Neural progenitor cell (in vitro differentiated cells): ENCODE results near the gene LYRM1. TPM values are rescaled to one million over a fixed set of nuclear protein-coding genes. Genes with fewer than 3 reads are reported as not detected.
"Not testable (repeated sequence)": the region's sequence is repeated elsewhere in the genome, so short reads cannot be mapped to it uniquely, and the experiment has no call there.

Source experiments
- DNase-seq: peaks from one replicate; pipeline ENCODE4 v3.0.0-alpha.2; 2016; ENCODE audit warnings: low spot score
- H2AFZ ChIP-seq: fragments of 200-600 bp; sonication (generic); replicated peaks from 2 replicates; pipeline ENCODE4 v1.6.1; 2016; ENCODE audit warnings: antibody characterized with exemption
- H3F3A ChIP-seq: fragments of 200-600 bp; sonication (generic); 2 replicates; pipeline ENCODE4 v1.6.1; 2016; ENCODE audit warnings: antibody characterized with exemption, low read depth
- H3K27ac ChIP-seq: fragments of 200-600 bp; sonication (generic); 2 replicates; pipeline ENCODE4 v1.5.1; 2016; ENCODE audit warnings: mild to moderate bottlenecking
- H3K27me3 ChIP-seq: fragments of 200-600 bp; sonication (generic); 2 replicates; pipeline ENCODE4 v1.6.1; 2016; ENCODE audit warnings: mild to moderate bottlenecking, moderate library complexity
- H3K36me3 ChIP-seq: fragments of 200-600 bp; sonication (generic); 2 replicates; pipeline ENCODE4 v1.5.1; 2016
- H3K4me1 ChIP-seq: fragments of 200-600 bp; sonication (generic); 2 replicates; pipeline ENCODE4 v1.6.1; 2016; ENCODE audit warnings: mixed run types
- H3K4me2 ChIP-seq: fragments of 200-600 bp; sonication (generic); 2 replicates; pipeline ENCODE4 v1.6.1; 2016
- H3K4me3 ChIP-seq: fragments of 200-600 bp; sonication (generic); 2 replicates; pipeline ENCODE4 v1.5.1; 2016
- H3K79me2 ChIP-seq: fragments of 200-600 bp; sonication (generic); 2 replicates; pipeline ENCODE4 v1.6.1; 2016; ENCODE audit warnings: low read depth
- H3K9ac ChIP-seq: fragments of 200-600 bp; sonication (generic); 2 replicates; pipeline ENCODE4 v1.6.1; 2016
- H3K9me3 ChIP-seq: fragments of 200-600 bp; sonication (generic); 2 replicates; pipeline ENCODE4 v1.5.1; 2016; ENCODE audit warnings: low read depth
- H4K20me1 ChIP-seq: fragments of 200-600 bp; sonication (generic); 2 replicates; pipeline ENCODE4 v1.6.1; 2016; ENCODE audit warnings: low read depth
- H3K27ac Mint-ChIP-seq: 3 replicates; pipeline ENCODE4 v1.8.0; 2021; ENCODE audit warnings: mixed read lengths
- H3K27me3 Mint-ChIP-seq: 2 replicates; pipeline ENCODE4 v1.8.0; 2022; ENCODE audit warnings: low read depth, mild to moderate bottlenecking, inconsistent platforms, moderate library complexity, mixed read lengths; ENCODE audit not compliant: insufficient read depth
- H3K36me3 Mint-ChIP-seq: 3 replicates; pipeline ENCODE4 v1.8.0; 2021; ENCODE audit warnings: mixed read lengths
- H3K4me1 Mint-ChIP-seq: 3 replicates; pipeline ENCODE4 v1.8.0; 2021; ENCODE audit warnings: mixed read lengths
- H3K4me3 Mint-ChIP-seq: 3 replicates; pipeline ENCODE4 v1.8.0; 2021; ENCODE audit warnings: mild to moderate bottlenecking, moderate library complexity, mixed read lengths
- H3K9me3 Mint-ChIP-seq: 3 replicates; pipeline ENCODE4 v1.8.0; 2020; ENCODE audit warnings: mixed read lengths
- CTCF ChIP-seq: fragments of 200-600 bp; sonication (generic); IDR thresholded peaks from 2 replicates; pipeline ENCODE4 v1.5.1; 2017; ENCODE audit warnings: antibody characterized with exemption, mild to moderate bottlenecking
- EZH2 ChIP-seq: fragments of 200-600 bp; sonication (generic); IDR thresholded peaks from 2 replicates; pipeline ENCODE4 v1.6.1; 2017; ENCODE audit warnings: antibody characterized with exemption, mild to moderate bottlenecking, moderate library complexity
- EZH2phosphoT487 ChIP-seq: fragments of 200-600 bp; sonication (generic); IDR thresholded peaks from 2 replicates; pipeline ENCODE4 v1.6.1; 2017; ENCODE audit warnings: antibody characterized with exemption
- total RNA-seq: library from RNA; depleted of rRNA; stranded (reverse); fragments of >200 nt; gene quantifications from 2 replicates; pipeline ENCODE4 v1.2.3, GENCODE V29; 2015; ENCODE audit warnings: low replicate concordance

The LYRM1 gene
- total RNA-seq, 1 donor from 2014 or later: 61.8 TPM

- Mint-ChIP-seq H3K9me3 (no peaks in the 10 kb centered on the region), H3K27ac (no peak overlapping the region), H3K27me3 (peaks cover 6% of the 10 kb centered on the region), H3K36me3 (peaks cover 20% of the 10 kb centered on the region), H3K4me3 (no peak overlapping the region), H3K4me1 (peaks cover under 1% of the 10 kb centered on the region)
- no peak overlapping the region for H3K27ac ChIP-seq
- peaks cover 30% of the 10 kb centered on the region for H3K79me2 ChIP-seq
- no peak overlapping the region for H3K9ac ChIP-seq
- no peaks in the 10 kb centered on the region for H3K9me3 ChIP-seq
- no peak overlapping the region for H3K4me3 ChIP-seq
- peaks cover 1% of the 10 kb centered on the region for H3K4me1 ChIP-seq
- H4K20me1 ChIP-seq: no peaks in the 10 kb centered on the region
- no peaks in the 10 kb centered on the region for H3K27me3 ChIP-seq
- no peak overlapping the region for H2AFZ ChIP-seq
- H3K4me2 ChIP-seq: no peak overlapping the region
- TF ChIP-seq CTCF: no peak
- TF ChIP-seq EZH2phosphoT487: no peak
- no peak for TF ChIP-seq EZH2
- H3K36me3 ChIP-seq: no peaks in the 10 kb centered on the region
- no peak for DNase-seq
- H3F3A ChIP-seq: peaks cover under 1% of the 10 kb centered on the region
Measured at GRCh38 chr16:20860361-20860760, 40.2 kb upstream of the LYRM1 start.

GRCh38 chr16:20860995-20861394, 39.6 kb upstream of the LYRM1 start:
- H3K27me3 ChIP-seq, DNase-seq, H4K20me1 ChIP-seq, H3K27ac Mint-ChIP-seq, H3K27ac ChIP-seq, H3K9me3 Mint-ChIP-seq, H3K27me3 Mint-ChIP-seq, H2AFZ ChIP-seq, H3K9ac ChIP-seq, H3K9me3 ChIP-seq, H3K4me1 ChIP-seq, H3F3A ChIP-seq, H3K4me3 Mint-ChIP-seq, H3K4me3 ChIP-seq, H3K4me1 Mint-ChIP-seq, H3K4me2 ChIP-seq, H3K36me3 ChIP-seq: not testable (repeated sequence)
- H3K79me2 ChIP-seq: peaks cover 34% of the 10 kb centered on the region
- peaks cover 20% of the 10 kb centered on the region for H3K36me3 Mint-ChIP-seq

- H2AFZ ChIP-seq: no peak overlapping the region
- H4K20me1 ChIP-seq: peaks cover 5% of the 10 kb centered on the region
- H3K79me2 ChIP-seq: peaks cover 44% of the 10 kb centered on the region
- no peak overlapping the region for H3K4me2 ChIP-seq
- no peak overlapping the region for H3K27ac Mint-ChIP-seq
- H3K9me3 Mint-ChIP-seq: no peaks in the 10 kb centered on the region
- no peak overlapping the region for H3K9ac ChIP-seq
- H3K4me1 Mint-ChIP-seq: peaks cover 19% of the 10 kb centered on the region
- TF ChIP-seq CTCF (no peak), EZH2phosphoT487 (no peak), EZH2 (no peak)
- no peak overlapping the region for H3K27ac ChIP-seq
- H3K4me1 ChIP-seq: peaks cover 17% of the 10 kb centered on the region
- no peak overlapping the region for H3K4me3 Mint-ChIP-seq
- H3K27me3 ChIP-seq: no peaks in the 10 kb centered on the region
- no peak overlapping the region for H3K4me3 ChIP-seq
- peaks cover 16% of the 10 kb centered on the region for H3F3A ChIP-seq
- H3K36me3 Mint-ChIP-seq: peaks cover 15% of the 10 kb centered on the region
- H3K27me3 Mint-ChIP-seq: peaks cover 6% of the 10 kb centered on the region
- no peaks in the 10 kb centered on the region for H3K9me3 ChIP-seq
- DNase-seq: no peak
- H3K36me3 ChIP-seq: no peaks in the 10 kb centered on the region
Measured at GRCh38 chr16:20862162-20862960, 38.2 kb upstream of the LYRM1 start.

- H3K4me3 ChIP-seq, H3K27me3 ChIP-seq, H3K36me3 ChIP-seq, H3K9ac ChIP-seq, H3K4me3 Mint-ChIP-seq, H2AFZ ChIP-seq, H3K27ac Mint-ChIP-seq, DNase-seq, H3K9me3 ChIP-seq, H3K4me2 ChIP-seq, H3K9me3 Mint-ChIP-seq, H4K20me1 ChIP-seq, H3K27ac ChIP-seq, H3K27me3 Mint-ChIP-seq: not testable (repeated sequence)
- H3K4me1 Mint-ChIP-seq: peaks cover 19% of the 10 kb centered on the region
- Histone ChIP-seq H3F3A (peaks cover 25% of the 10 kb centered on the region), H3K4me1 (peaks cover 24% of the 10 kb centered on the region), H3K79me2 (peaks cover 52% of the 10 kb centered on the region)
- H3K36me3 Mint-ChIP-seq: peaks cover 14% of the 10 kb centered on the region
Measured at GRCh38 chr16:20864376-20864775, 36.2 kb upstream of the LYRM1 start.
